Measurements from ENCODE around the gene MTARC1. TPM values are rescaled to one million over a fixed set of nuclear protein-coding genes. Genes with fewer than 3 reads are reported as not detected.

The MTARC1 gene
- total and polyA plus RNA-seq, 2 of the 4 experiments (the other 2 are of a cell fraction), result 0.18 to 0.55 TPM

- no peak overlapping the region for H3K14ac ChIP-seq (replicated peaks; ENCODE audit: low read depth, low read length)
- H2BK5ac ChIP-seq (ENCODE audit: low read depth, low read length, poor library complexity, severe bottlenecking), result no peak overlapping the region
- no peak overlapping the region for H3K4me3 ChIP-seq (ENCODE audit: insufficient read depth, low read depth, low read length)
- no peaks in the 10 kb centered on the region for H3K9me1 ChIP-seq (ENCODE audit: insufficient read depth, low read length)
- H2AK9ac ChIP-seq (replicated peaks; ENCODE audit: low read depth, low read length, poor library complexity), result no peak overlapping the region
- intact Hi-C loops (cut with micrococcal nuclease), result no loop called here
- H2BK20ac ChIP-seq (ENCODE audit: low read depth, low read length), result no peak overlapping the region
- peaks cover 5% of the 10 kb centered on the region for H3K36me3 ChIP-seq (ENCODE audit: control insufficient read depth, insufficient read depth, low read length)
- no TSS peak for BruUV-seq (replicated peaks)
- TF ChIP-seq FOS (IDR thresholded peaks at IDR 0.05; ENCODE audit: low read depth, low read length), result no peak
- peak; percentile 49 for TF ChIP-seq MAFK (IDR thresholded peaks at IDR 0.05; ENCODE audit: low read depth, low read length)
- TF ChIP-seq CHD1 (IDR thresholded peaks at IDR 0.05; ENCODE audit: low read depth, low read length), result no peak
- no peak for TF ChIP-seq ELK1 (IDR thresholded peaks at IDR 0.05; ENCODE audit: borderline replicate concordance, low read depth, low read length)
- TF ChIP-seq CEBPB (IDR thresholded peaks at IDR 0.05; ENCODE audit: low read depth, low read length), result no peak
- dilution Hi-C loops (cut with HindIII; ENCODE audit: low sequenced_read_pairs, unreplicated experiment), result no loop called here
- H4K8ac ChIP-seq (ENCODE audit: low read depth in 2 of 2, low read length in 2 of 2), result no peak overlapping the region
- no peak overlapping the region for H3K56ac ChIP-seq (ENCODE audit: extremely low read depth, insufficient read depth, low read length)
- H3K23ac ChIP-seq (ENCODE audit: low read depth, low read length), result no peak overlapping the region
- peaks cover 2% of the 10 kb centered on the region; the same call in 1 of the 2 replicates for H3K4me1 ChIP-seq (ENCODE audit: control insufficient read depth, insufficient read depth, low read length)
- H2AK5ac ChIP-seq (ENCODE audit: low read depth, low read length), result no peak overlapping the region
- no peak overlapping the region for H4K5ac ChIP-seq (ENCODE audit: low read depth, low read length)
- no peak overlapping the region for H3K4ac ChIP-seq (ENCODE audit: low read depth, low read length)
- H2BK120ac ChIP-seq (ENCODE audit: low read depth, low read length), result no peak overlapping the region
- no peaks in the 10 kb centered on the region for H3K9me3 ChIP-seq (ENCODE audit: control insufficient read depth, insufficient read depth, low read length)
- no peak overlapping the region for H3K18ac ChIP-seq (ENCODE audit: low read depth, low read length)
- no peak overlapping the region for H2BK15ac ChIP-seq (ENCODE audit: low read depth, low read length)
- H3K9ac ChIP-seq (ENCODE audit: low read depth, low read length), result no peak overlapping the region
- 100% methylated on average over 1 of the region's 3 CpGs; no CpG with 5 or more reads in 1 of the 2 experiments for WGBS, 2 experiments (ENCODE audit: extremely low coverage in 2 of 2, insufficient read length in 1 of 2)
- H3K4me2 ChIP-seq (ENCODE audit: low read depth, low read length), result no peak overlapping the region
- no peak overlapping the region for H3K27ac ChIP-seq (ENCODE audit: insufficient read depth, low read length)
- no peak for ATAC-seq (ENCODE audit: low read depth)
- no peak overlapping the region for H4K91ac ChIP-seq (ENCODE audit: insufficient read depth, low read depth, low read length)
- ChIA-PET CTCF (interaction anchor here (0.8 to 2.3 kb wide), 2 partner anchors 11 to 17 kb away, joined by 3 to 13 read pairs; partner anchors contain the start of gene MTARC2), POLR2A (ENCODE audit: unreplicated experiment) (no interaction called here)
- in situ Hi-C loops (cut with MboI; ENCODE audit: low sequenced_read_pairs), result no loop called here
- no peaks in the 10 kb centered on the region for H3K27me3 ChIP-seq (ENCODE audit: control insufficient read depth, insufficient read depth, low read length)
- H4K20me1 ChIP-seq (ENCODE audit: insufficient read depth, low read length), result no peaks in the 10 kb centered on the region
- DNase-seq, result no peak
- H2AFZ ChIP-seq (replicated peaks; ENCODE audit: low read length, poor library complexity), result no peak overlapping the region
- no peaks in the 10 kb centered on the region for H3K79me1 ChIP-seq (ENCODE audit: low read depth in 1 of 2, low read length in 2 of 2)
Observed at GRCh38 chr1:220759147-220759546, 27.6 kb upstream of the MTARC1 start.

All from IMR-90 (cell line).